Heart left ventricle (tissue), 16 donors: ENCODE results near the gene NT5C3B. TPM values are rescaled to one million over a fixed set of nuclear protein-coding genes. Genes with fewer than 3 reads are reported as not detected.

ENCODE experiments used
- ATAC-seq, 4 donors: fragments of 200-7000 bp; cut with Tn5 transposase; one replicate each; pipeline ENCODE4 v1.9.1; 2020 to 2022; ENCODE audit warnings: moderate library complexity in 4 of 4, mild to moderate bottlenecking in 3 of 4, moderate number of reproducible peaks in 1 of 4
- DNase-seq, 5 donors: peaks; one replicate each; pipeline ENCODE4 v3.0.0-alpha.2; 2020
- H3K27ac ChIP-seq, 12 donors: fragments of 200-600 bp; sonication (generic) in 4 of 12; one replicate each; pipeline versions ENCODE4 v1.5.0 to v1.8.0; 2016 to 2022; ENCODE audit warnings: mild to moderate bottlenecking in 2 of 12
- H3K27me3 ChIP-seq, 9 donors: fragments of 200-600 bp; sonication (generic) in 2 of 9; one replicate each; pipeline versions ENCODE4 v1.5.1 to v1.8.0; 2016 to 2022; ENCODE audit warnings: mild to moderate bottlenecking in 3 of 9
- H3K36me3 ChIP-seq, 9 donors: fragments of 200-600 bp; sonication (generic) in 2 of 9; one replicate each; pipeline versions ENCODE4 v1.5.0 to v1.8.0; 2018 to 2022; ENCODE audit warnings: mild to moderate bottlenecking in 2 of 9
- H3K4me1 ChIP-seq, 12 donors: fragments of 200-600 bp; sonication (generic) in 4 of 12; one replicate each; pipeline versions ENCODE4 v1.5.0 to v1.8.0; 2016 to 2022; ENCODE audit warnings: mild to moderate bottlenecking in 3 of 12
- H3K4me3 ChIP-seq, 12 donors: fragments of 200-600 bp; sonication (generic) in 4 of 12; one replicate each; pipeline versions ENCODE4 v1.5.0 to v1.8.0; 2017 to 2022; ENCODE audit warnings: mild to moderate bottlenecking in 9 of 12, moderate library complexity in 4 of 12
- H3K9me3 ChIP-seq, 12 donors: fragments of 200-600 bp; sonication (generic) in 4 of 12; one replicate each; pipeline versions ENCODE4 v1.5.0 to v1.8.0; 2016 to 2022; ENCODE audit warnings: mild to moderate bottlenecking in 1 of 12
- CTCF ChIP-seq, 12 donors: fragments of 200-600 bp; sonication (generic) in 4 of 12; IDR thresholded peaks; one replicate each; pipeline versions ENCODE4 v1.5.0 to v1.8.0; 2018 to 2022; ENCODE audit warnings: antibody characterized with exemption in 12 of 12, mild to moderate bottlenecking in 5 of 12
- POLR2A ChIP-seq, 2 donors: fragments of 450-650 bp; IDR thresholded peaks; one replicate each; pipeline ENCODE4 v1.6.1; 2017; ENCODE audit warnings: antibody characterized with exemption in 2 of 2, mild to moderate bottlenecking in 2 of 2, moderate library complexity in 2 of 2
- WGBS, 4 donors: extraction: QIAGEN DNeasy Blood & Tissue Kit in 2 of 4; methylation state at CpG; one replicate each; pipeline versions ENCODE4 v1.1.5 to v1.1.7; 2013 to 2018; 5-methylcytosine and 5-hydroxymethylcytosine counted together
- intact Hi-C, 10 donors: fragments of 100-400 bp; cut with DNase I; formaldehyde crosslinking; loops; one replicate each; pipeline versions ENCODE4 v1.11.1 to v1.14.2; 2022
- polyA plus RNA-seq, 2 donors: library from polyadenylated mRNA; stranded (reverse); fragments of 200-250 nt; gene quantifications; one replicate each; pipeline ENCODE4 v1.2.3, GENCODE V29; 2013
- total RNA-seq, 9 donors: library from RNA; depleted of rRNA in 2 of 9; stranded (reverse); fragments of >200 nt in 2 of 9; fragmentation: NEBNext Ultra II Directional in 3 of 9; extraction: Animal tissue kit (Norgen Biotek cat#: 25700) in 3 of 9; gene quantifications; one replicate each; pipeline versions ENCODE4 v1.1.0 to v1.2.4, GENCODE V29; 2016 to 2023
- donor health status: ischemic (EF 13 %, LVEDD 7.1; RV severe dilation, severe dysfunction).
- donor health status: healthy with polysubstance abuse.
- donor health status: DM: no; HTN: yes; CAD: no.
- donor health status: DM: no; HTN: no; CAD: no.
- donor health status: ischemic (EF 25% LVEDD 6.9; RV normal size, moderate dysfunction).
- donor health status: ischemic (EF 25% LVEDD 5.7; RV mildly dilated, moderate dysfunction).
- donor health status: healthy.
- donor health status: DM: yes; HTN: yes; CAD: no.
- donor health status: ischemic (EF 35%, LVEDD 5.7; RV mildly dilated, moderate dysfunction).
- donor health status: nonischemic (EF 11% LVEDD 7.7; RV severe dilation, severe dysfunction).
- donor health status: DM: yes; HTN: yes; CAD: no.
- donor health status: PGD.
- donor health status: ischemic (EF 29% LVEDD 5.4; RV normal size, mild dysfunction).
- donor health status: nonischemic (EF 23%, LVEDD 6.1; RV moderate dilation, normal function).

NT5C3B gene
- total and polyA plus RNA-seq, 11 donors: 16.0 to 50.9 (median 25.2) TPM

DNA sequence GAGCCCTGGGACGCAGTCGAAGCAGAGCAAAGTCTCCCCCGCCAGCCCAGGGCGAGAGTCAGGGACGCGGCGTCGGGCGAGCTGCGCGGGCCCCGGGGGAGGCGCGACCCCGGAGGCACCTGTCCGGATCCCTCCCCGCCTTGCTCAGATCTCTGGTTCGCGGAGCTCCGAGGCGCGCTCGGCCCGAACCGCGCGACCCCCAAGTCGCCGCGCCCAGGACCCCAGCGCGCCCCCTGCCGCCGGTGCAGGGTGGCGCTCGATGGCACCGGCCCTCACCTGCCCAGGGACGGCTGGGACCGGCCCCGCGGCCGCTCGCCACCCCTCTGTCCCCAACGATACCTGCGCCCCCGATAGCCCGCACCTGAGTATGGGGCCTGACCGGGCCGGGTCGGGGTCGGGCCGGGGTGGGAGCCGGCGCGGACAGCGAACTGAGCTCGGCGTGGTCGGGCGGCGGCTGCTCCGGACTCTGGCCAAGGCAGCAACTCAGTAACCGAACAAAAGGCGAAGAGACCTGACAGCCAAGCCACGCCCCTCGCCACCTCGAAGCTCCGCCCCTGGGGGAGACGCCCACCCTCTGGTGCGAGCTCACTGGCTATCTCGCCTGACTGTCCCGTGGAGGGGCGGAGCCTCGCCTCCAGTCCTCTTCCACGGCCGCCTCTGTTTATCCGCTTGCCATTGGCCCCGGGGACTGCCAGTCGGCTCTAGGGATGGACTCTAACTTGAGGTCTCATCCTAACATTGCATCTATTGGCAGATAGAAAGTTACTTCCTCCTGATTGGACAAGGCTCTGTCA lies 49.6 kb downstream of the NT5C3B start, which contains the start of gene JUP:
Gene JUP, minus strand, starts transcription at position 485 of the 794 bp plus-strand sequence. CDS start 14,857 bp downstream, outside the sequence.
- TF ChIP-seq CTCF (IDR thresholded peaks at IDR 0.05) (peak; percentile 29 to 84 (median 74)), POLR2A (IDR thresholded peaks at IDR 0.05) (peak; percentile 98 to 100)
- Histone ChIP-seq H3K36me3 (no peaks in the 10 kb centered on the region), H3K4me1 (peaks cover 13 to 60% (median 41%) of the 10 kb centered on the region in 12 donors), H3K9me3 (no peaks in the 10 kb centered on the region), H3K4me3 (peak within 1 kb of the TSS; percentile 75 to 99 (median 88)), H3K27ac (peak within 1 kb of the TSS; percentile 86 to 98 (median 96)), H3K27me3 (no peaks in the 10 kb centered on the region)
- 1% methylated on average over 30 to 79 of the region's 79 CpGs for WGBS, 4 donors
- peak; percentile 91 to 94 (median 92) for ATAC-seq
- intact Hi-C loops: no loop called here
- peak; percentile 99 to 100 (median 99) for DNase-seq

- TF ChIP-seq CTCF (IDR thresholded peaks at IDR 0.05): no peak
- no peak for TF ChIP-seq POLR2A (IDR thresholded peaks at IDR 0.05)
- peak overlapping the region; percentile 75 to 99 (median 88) for H3K4me3 ChIP-seq
- peak in 3 of 4 donors; percentile 0 to 7 (median 0) for ATAC-seq
- peak in 2 of 5 donors; percentile 62 to 64 for DNase-seq
- no peaks in the 10 kb centered on the region for H3K36me3 ChIP-seq
- no peaks in the 10 kb centered on the region for H3K27me3 ChIP-seq
- H3K27ac ChIP-seq: peak overlapping the region; percentile 86 to 98 (median 96)
- no peaks in the 10 kb centered on the region for H3K9me3 ChIP-seq
- intact Hi-C loops: no loop called here
- peaks cover 14 to 65% (median 44%) of the 10 kb centered on the region in 12 donors for H3K4me1 ChIP-seq
- 0 to 2% (median 1%) methylated on average over 17 to 22 of the region's 22 CpGs for WGBS, 4 donors
Observed at GRCh38 chr17:41785859-41786226, 50.2 kb downstream of the NT5C3B start.

GRCh38 chr17:41785091-41785858 lies 50.8 kb downstream of the NT5C3B start:
- 3 to 12% (median 7%) methylated on average over 10 to 13 of the region's 13 CpGs for WGBS, 4 donors
- DNase-seq (peak in 3 of 5 donors; percentile 56 to 73 (median 62)), ATAC-seq (peak in 1 of 4 donors; percentile 24)
- Histone ChIP-seq H3K27ac (peak overlapping the region; percentile 86 to 98 (median 96)), H3K4me1 (peaks cover 15 to 71% (median 49%) of the 10 kb centered on the region in 12 donors), H3K27me3 (no peaks in the 10 kb centered on the region), H3K4me3 (peak overlapping the region; percentile 75 to 99 (median 88)), H3K9me3 (no peaks in the 10 kb centered on the region), H3K36me3 (no peaks in the 10 kb centered on the region)
- no peak for TF ChIP-seq CTCF (IDR thresholded peaks at IDR 0.05)
- no peak for TF ChIP-seq POLR2A (IDR thresholded peaks at IDR 0.05)
- intact Hi-C loops: no loop called here
